DND-41 (cell line): Measurements from ENCODE around the gene CTSF.
A peak's percentile ranks its signal among the peaks of the same experiment; 100 is the strongest.

Experiments used
- ATAC-seq: fragments of 200-7000 bp; cut with Tn5 transposase; 3 replicates; pipeline ENCODE4 v1.9.1; 2021; ENCODE audit warnings: low read depth; ENCODE audit not compliant: insufficient read depth
- DNase-seq: peaks from one replicate; pipeline ENCODE4 v3.0.0-alpha.2; 2020
- H2AFZ ChIP-seq: 2 replicates; pipeline ENCODE4 v1.6.0; 2012; ENCODE audit warnings: low read depth, low read length
- H3K27ac ChIP-seq: 2 replicates; pipeline ENCODE4 v1.5.1; 2012; ENCODE audit warnings: low read length, inconsistent platforms
- H3K27me3 ChIP-seq: fragments of 200-600 bp; sonication (generic); 2 replicates; pipeline ENCODE4 v1.6.0; 2012; ENCODE audit warnings: low read length, mild to moderate bottlenecking, inconsistent platforms; ENCODE audit not compliant: insufficient read depth, poor library complexity
- H3K36me3 ChIP-seq: 2 replicates; pipeline ENCODE4 v1.5.1; 2012; ENCODE audit warnings: low read length, inconsistent platforms; ENCODE audit not compliant: insufficient read depth
- H3K4me1 ChIP-seq: 2 replicates; pipeline ENCODE4 v1.5.1; 2012; ENCODE audit warnings: mild to moderate bottlenecking, low read length; ENCODE audit not compliant: insufficient read depth
- H3K4me2 ChIP-seq: 2 replicates; pipeline ENCODE4 v1.6.0; 2012; ENCODE audit warnings: mild to moderate bottlenecking, moderate library complexity, low read length, inconsistent platforms; ENCODE audit not compliant: insufficient read depth
- H3K4me3 ChIP-seq, 2 experiments: fragments of 200-600 bp in 1 of 2; shearing (Covaris generic) in 1 of 2; 2 replicates each; pipeline ENCODE4 v1.5.1; 2012 to 2016; ENCODE audit warnings: inconsistent platforms in 2 of 2, low read length in 2 of 2, mild to moderate bottlenecking in 2 of 2, low read depth in 1 of 2, moderate library complexity in 1 of 2
- H3K79me2 ChIP-seq: 2 replicates; pipeline ENCODE4 v1.6.0; 2012; ENCODE audit warnings: low read length, inconsistent platforms; ENCODE audit not compliant: insufficient read depth
- H3K9ac ChIP-seq: 2 replicates; pipeline ENCODE4 v1.6.0; 2012; ENCODE audit warnings: low read depth, mild to moderate bottlenecking, inconsistent platforms, low read length, moderate library complexity
- H3K9me3 ChIP-seq: 2 replicates; pipeline ENCODE4 v1.5.1; 2012; ENCODE audit warnings: low read length, moderate library complexity, mild to moderate bottlenecking, inconsistent platforms; ENCODE audit not compliant: insufficient read depth, severe bottlenecking
- H4K20me1 ChIP-seq: 2 replicates; pipeline ENCODE4 v1.6.0; 2012; ENCODE audit warnings: low read length; ENCODE audit not compliant: insufficient read depth
- EZH2 ChIP-seq: IDR thresholded peaks from 3 replicates; pipeline ENCODE4 v1.6.1; 2012; ENCODE audit warnings: borderline replicate concordance, low read depth, mild to moderate bottlenecking, moderate library complexity, low read length, inconsistent platforms; ENCODE audit not compliant: severe bottlenecking
- TF ChIP-seq, protein P1 (sequence below): IDR thresholded peaks from 2 replicates; pipeline ENCODE4 v1.5.1; 2012; ENCODE audit warnings: borderline replicate concordance, low read length, moderate library complexity, mild to moderate bottlenecking; ENCODE audit not compliant: poor library complexity, severe bottlenecking; ENCODE audit errors: extremely low read depth

The CTSF gene

DNA sequence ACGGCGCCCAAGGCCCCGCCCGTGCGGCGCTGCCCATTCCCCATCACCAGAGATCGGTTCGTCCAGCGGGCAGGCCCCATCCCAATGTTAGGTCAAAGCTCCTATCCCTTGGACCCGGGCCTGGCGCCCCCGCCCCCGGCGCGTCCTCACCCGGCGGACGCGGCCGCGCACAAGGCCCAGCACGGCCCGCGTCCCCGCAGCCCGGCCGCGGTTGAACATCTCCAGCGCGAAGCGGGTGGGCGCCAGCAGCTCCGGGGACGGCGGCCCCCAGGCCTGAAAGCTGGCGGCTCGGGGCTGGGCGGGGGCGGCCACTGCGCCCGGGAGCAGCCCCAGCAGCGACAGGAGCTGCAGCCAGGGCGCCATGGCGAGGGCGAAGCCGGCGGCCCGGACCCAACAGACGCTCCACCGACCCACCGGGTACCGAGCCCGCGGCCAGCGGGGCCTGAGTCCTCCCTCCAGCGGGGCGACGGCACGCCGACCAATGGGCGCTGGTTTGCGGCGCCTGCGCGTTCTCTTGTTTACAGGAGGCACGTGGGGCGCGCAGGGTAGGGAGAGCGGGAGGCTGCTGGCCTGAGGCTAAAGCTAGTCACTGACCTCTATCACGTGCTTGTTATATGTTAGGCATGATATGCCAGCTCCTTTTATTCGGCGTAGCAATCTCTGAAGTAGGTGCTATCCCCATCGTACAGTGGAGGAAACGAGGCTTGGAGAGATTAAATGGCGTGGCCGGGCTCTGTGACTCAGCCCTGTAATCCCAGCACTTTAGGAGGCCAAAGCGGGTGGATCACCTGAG lies at the start of gene CTSF:
CTSF (minus strand) TSS at position 483 of the 793 bp plus-strand sequence; CDS start at position 363, 120 bp downstream.
- Histone ChIP-seq H3K4me1 (no peaks in the 10 kb centered on the region), H3K4me2 (no peak within 1 kb of the TSS), H3K27ac (no peak within 1 kb of the TSS), H3K36me3 (no peaks in the 10 kb centered on the region), H3K79me2 (no peaks in the 10 kb centered on the region), H2AFZ (no peak within 1 kb of the TSS), H3K9me3 (no peaks in the 10 kb centered on the region), H3K27me3 (no peaks in the 10 kb centered on the region), H3K4me3 (no peak within 1 kb of the TSS), H4K20me1 (no peaks in the 10 kb centered on the region), H3K9ac (no peak within 1 kb of the TSS)
- no peak for ATAC-seq
- DNase-seq: no peak
- no peak for TF ChIP-seq EZH2
- TF ChIP-seq, protein P1, sequence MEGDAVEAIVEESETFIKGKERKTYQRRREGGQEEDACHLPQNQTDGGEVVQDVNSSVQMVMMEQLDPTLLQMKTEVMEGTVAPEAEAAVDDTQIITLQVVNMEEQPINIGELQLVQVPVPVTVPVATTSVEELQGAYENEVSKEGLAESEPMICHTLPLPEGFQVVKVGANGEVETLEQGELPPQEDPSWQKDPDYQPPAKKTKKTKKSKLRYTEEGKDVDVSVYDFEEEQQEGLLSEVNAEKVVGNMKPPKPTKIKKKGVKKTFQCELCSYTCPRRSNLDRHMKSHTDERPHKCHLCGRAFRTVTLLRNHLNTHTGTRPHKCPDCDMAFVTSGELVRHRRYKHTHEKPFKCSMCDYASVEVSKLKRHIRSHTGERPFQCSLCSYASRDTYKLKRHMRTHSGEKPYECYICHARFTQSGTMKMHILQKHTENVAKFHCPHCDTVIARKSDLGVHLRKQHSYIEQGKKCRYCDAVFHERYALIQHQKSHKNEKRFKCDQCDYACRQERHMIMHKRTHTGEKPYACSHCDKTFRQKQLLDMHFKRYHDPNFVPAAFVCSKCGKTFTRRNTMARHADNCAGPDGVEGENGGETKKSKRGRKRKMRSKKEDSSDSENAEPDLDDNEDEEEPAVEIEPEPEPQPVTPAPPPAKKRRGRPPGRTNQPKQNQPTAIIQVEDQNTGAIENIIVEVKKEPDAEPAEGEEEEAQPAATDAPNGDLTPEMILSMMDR: no peak

GRCh38 chr11:66617155-66617834 lies 48.9 kb upstream of the CTSF start:
- H3K27me3 ChIP-seq: no peaks in the 10 kb centered on the region
- no peak overlapping the region for H2AFZ ChIP-seq
- TF ChIP-seq EZH2: no peak
- TF ChIP-seq, protein P1: no peak
- H4K20me1 ChIP-seq: peaks cover 54% of the 10 kb centered on the region
- peaks cover 74% of the 10 kb centered on the region for H3K79me2 ChIP-seq
- H3K4me2 ChIP-seq: peak overlapping the region; percentile 91
- peaks cover 57% of the 10 kb centered on the region for H3K4me1 ChIP-seq
- no peaks in the 10 kb centered on the region for H3K9me3 ChIP-seq
- ATAC-seq: no peak
- H3K27ac ChIP-seq: peak overlapping the region; percentile 90
- DNase-seq: no peak
- peaks cover 53% of the 10 kb centered on the region for H3K36me3 ChIP-seq
- peak overlapping the region; percentile 63 to 87 for H3K4me3 ChIP-seq
- peak overlapping the region; percentile 98 for H3K9ac ChIP-seq

- H2AFZ ChIP-seq: peak within 1 kb of the TSS; percentile 76
- H3K27ac ChIP-seq: peak within 1 kb of the TSS; percentile 95
- peaks cover 51% of the 10 kb centered on the region for H3K4me1 ChIP-seq
- peaks cover 46% of the 10 kb centered on the region for H4K20me1 ChIP-seq
- H3K36me3 ChIP-seq: peaks cover 46% of the 10 kb centered on the region
- H3K4me2 ChIP-seq: peak within 1 kb of the TSS; percentile 91
- peak within 1 kb of the TSS; percentile 98 for H3K9ac ChIP-seq
- no peaks in the 10 kb centered on the region for H3K27me3 ChIP-seq
- DNase-seq (peak; percentile 100), ATAC-seq (peak; percentile 96)
- H3K4me3 ChIP-seq: peak within 1 kb of the TSS; percentile 63 to 87
- H3K79me2 ChIP-seq: peaks cover 67% of the 10 kb centered on the region
- no peak for TF ChIP-seq EZH2
- TF ChIP-seq, protein P1: no peak
- H3K9me3 ChIP-seq: no peaks in the 10 kb centered on the region
Observed at GRCh38 chr11:66616379-66617154, 48.2 kb upstream of the CTSF start, which contains the start of gene RBM14. RBM14 (plus strand) TSS chr11:66616630; CDS start chr11:66616721, 91 bp downstream.
